Measurements from ENCODE around the gene C17orf100. TPM values are rescaled to one million over a fixed set of nuclear protein-coding genes. Genes with fewer than 3 reads are reported as not detected.

C17orf100 gene
- polyA plus RNA-seq, 1 donor (not counting 4 experiments of a cell fraction or from before 2014, with no cell fraction given): 0.49 TPM

DNA sequence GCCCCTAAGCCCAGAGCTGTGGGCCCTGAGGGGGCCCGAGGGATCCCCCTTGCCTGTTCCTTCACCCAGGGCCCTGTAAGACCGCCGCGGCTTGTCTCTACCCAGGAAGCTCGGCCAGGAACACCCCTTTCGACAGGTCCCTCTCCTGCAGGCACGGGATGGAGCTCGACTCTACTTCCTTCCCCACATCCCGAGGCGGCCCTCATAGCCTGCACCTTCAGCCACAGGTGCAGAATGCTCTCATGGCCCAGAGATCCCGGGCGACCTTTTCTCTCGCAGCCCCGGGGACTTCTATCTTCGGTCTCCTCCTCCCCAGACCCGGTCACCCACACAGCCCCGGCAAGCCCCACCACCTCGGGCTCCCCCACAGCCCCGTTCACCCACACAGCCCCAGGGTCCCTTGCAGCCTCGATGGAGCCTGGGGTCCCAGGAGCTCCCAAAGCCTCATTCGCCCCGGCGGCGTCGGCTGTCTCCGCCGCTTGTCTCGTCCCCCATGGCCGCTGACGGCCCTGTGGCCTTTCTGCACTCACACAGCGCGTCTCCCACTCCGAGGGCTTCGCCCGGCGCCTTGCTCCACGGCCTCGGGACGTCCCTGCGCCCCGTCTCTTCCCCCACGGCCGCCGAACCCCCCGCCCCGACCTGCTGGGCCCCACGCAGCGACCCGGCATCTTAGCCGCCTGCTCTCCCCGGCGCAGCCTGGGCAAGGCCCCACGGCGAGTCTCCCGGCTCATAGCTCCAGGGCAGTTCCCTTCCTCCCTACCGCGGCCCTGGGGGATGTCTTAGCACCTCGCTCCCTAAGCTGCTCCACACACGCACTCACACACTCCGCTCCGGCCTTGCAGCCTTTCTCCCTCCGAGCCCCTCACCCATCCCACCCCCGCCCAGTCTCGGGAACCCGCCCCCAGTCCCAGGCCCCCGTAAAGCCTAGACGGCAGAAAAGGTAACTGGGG is 11.7 kb upstream of the C17orf100 start:
- peak overlapping the region; percentile 76 to 89 (median 85) for H3K4me3 ChIP-seq (ENCODE audit: control insufficient read depth in 2 of 3, extremely low read depth in 1 of 3, insufficient read depth in 2 of 3, low read depth in 1 of 3, low read length in 3 of 3)
- peak overlapping the region; percentile 76 for H3K27ac ChIP-seq (ENCODE audit: control insufficient read depth, insufficient read depth, low read length)
- H3K4me1 ChIP-seq (ENCODE audit: control insufficient read depth, extremely low read depth, insufficient read depth, low read length): peaks cover 39% of the 10 kb centered on the region
- no peak for DNase-seq (ENCODE audit: low read depth, low spot score)
- H3K27me3 ChIP-seq (ENCODE audit: control insufficient read depth, extremely low read depth, insufficient read depth, low read length): no peaks in the 10 kb centered on the region
- H3K9me1 ChIP-seq (ENCODE audit: control insufficient read depth, extremely low read depth, insufficient read depth, low read length): peaks cover 3% of the 10 kb centered on the region
- H3K9ac ChIP-seq (ENCODE audit: control insufficient read depth, extremely low read depth, insufficient read depth, low read length): peak overlapping the region; percentile 82
- peak overlapping the region; percentile 83 for H2AFZ ChIP-seq (ENCODE audit: control insufficient read depth, low read length)
- H3K4me2 ChIP-seq (ENCODE audit: control insufficient read depth, extremely low read depth, insufficient read depth, low read depth, low read length): peak overlapping the region; percentile 97
- dilution Hi-C loops (cut with MboI; ENCODE audit: extremely low pct_ligation_motif_present, low sequenced_read_pairs): no loop called here
- no peak for TF ChIP-seq EZH2 (IDR thresholded peaks at IDR 0.05; ENCODE audit: low read length)
- TF ChIP-seq, protein P1, sequence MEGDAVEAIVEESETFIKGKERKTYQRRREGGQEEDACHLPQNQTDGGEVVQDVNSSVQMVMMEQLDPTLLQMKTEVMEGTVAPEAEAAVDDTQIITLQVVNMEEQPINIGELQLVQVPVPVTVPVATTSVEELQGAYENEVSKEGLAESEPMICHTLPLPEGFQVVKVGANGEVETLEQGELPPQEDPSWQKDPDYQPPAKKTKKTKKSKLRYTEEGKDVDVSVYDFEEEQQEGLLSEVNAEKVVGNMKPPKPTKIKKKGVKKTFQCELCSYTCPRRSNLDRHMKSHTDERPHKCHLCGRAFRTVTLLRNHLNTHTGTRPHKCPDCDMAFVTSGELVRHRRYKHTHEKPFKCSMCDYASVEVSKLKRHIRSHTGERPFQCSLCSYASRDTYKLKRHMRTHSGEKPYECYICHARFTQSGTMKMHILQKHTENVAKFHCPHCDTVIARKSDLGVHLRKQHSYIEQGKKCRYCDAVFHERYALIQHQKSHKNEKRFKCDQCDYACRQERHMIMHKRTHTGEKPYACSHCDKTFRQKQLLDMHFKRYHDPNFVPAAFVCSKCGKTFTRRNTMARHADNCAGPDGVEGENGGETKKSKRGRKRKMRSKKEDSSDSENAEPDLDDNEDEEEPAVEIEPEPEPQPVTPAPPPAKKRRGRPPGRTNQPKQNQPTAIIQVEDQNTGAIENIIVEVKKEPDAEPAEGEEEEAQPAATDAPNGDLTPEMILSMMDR (optimal IDR thresholded peaks at IDR 0.05 in 1 of 3, IDR thresholded peaks at IDR 0.05 in 1 of 3, conservative IDR thresholded peaks at IDR 0.05 in 1 of 3; ENCODE audit: extremely low read depth in 1 of 3, insufficient read depth in 2 of 3, low read length in 3 of 3): no peak
- peaks cover 2 to 14% of the 10 kb centered on the region in 2 experiments for H3K36me3 ChIP-seq (ENCODE audit: control insufficient read depth in 2 of 2, extremely low read depth in 1 of 2, insufficient read depth in 2 of 2, low read length in 2 of 2)
- H3K79me2 ChIP-seq (ENCODE audit: control insufficient read depth, insufficient read depth, low read length): peaks cover 58% of the 10 kb centered on the region
- H4K20me1 ChIP-seq (ENCODE audit: control insufficient read depth, extremely low read depth, insufficient read depth, low read length): no peaks in the 10 kb centered on the region
- no peaks in the 10 kb centered on the region for H3K9me3 ChIP-seq (ENCODE audit: control insufficient read depth, low read depth, low read length)
- no peak for FAIRE-seq

GRCh38 chr17:6640536-6641246 is 10.9 kb upstream of the C17orf100 start, which contains the start of the genes KIAA0753 and TXNDC17:
KIAA0753 (minus strand) TSS chr17:6640711; CDS start chr17:6635103, 5,608 bp downstream.
TXNDC17 (plus strand) TSS chr17:6641060; CDS start chr17:6641083, 23 bp downstream.
- Histone ChIP-seq H2AFZ (ENCODE audit: control insufficient read depth, low read length) (peak within 1 kb of the TSS; percentile 83), H3K9me1 (ENCODE audit: control insufficient read depth, extremely low read depth, insufficient read depth, low read length) (peaks cover 3% of the 10 kb centered on the region), H3K79me2 (ENCODE audit: control insufficient read depth, insufficient read depth, low read length) (peaks cover 63% of the 10 kb centered on the region), H3K4me1 (ENCODE audit: control insufficient read depth, extremely low read depth, insufficient read depth, low read length) (peaks cover 40% of the 10 kb centered on the region), H3K9me3 (ENCODE audit: control insufficient read depth, low read depth, low read length) (no peaks in the 10 kb centered on the region), H3K27ac (ENCODE audit: control insufficient read depth, insufficient read depth, low read length) (peak within 1 kb of the TSS; percentile 76), H3K4me3 (ENCODE audit: control insufficient read depth in 2 of 3, extremely low read depth in 1 of 3, insufficient read depth in 2 of 3, low read depth in 1 of 3, low read length in 3 of 3) (peak within 1 kb of the TSS; percentile 76 to 89 (median 85)), H3K36me3 (ENCODE audit: control insufficient read depth in 2 of 2, extremely low read depth in 1 of 2, insufficient read depth in 2 of 2, low read length in 2 of 2) (peaks cover 2 to 14% of the 10 kb centered on the region in 2 experiments), H3K27me3 (ENCODE audit: control insufficient read depth, extremely low read depth, insufficient read depth, low read length) (no peaks in the 10 kb centered on the region), H3K9ac (ENCODE audit: control insufficient read depth, extremely low read depth, insufficient read depth, low read length) (peak within 1 kb of the TSS; percentile 82), H3K4me2 (ENCODE audit: control insufficient read depth, extremely low read depth, insufficient read depth, low read depth, low read length) (peak within 1 kb of the TSS; percentile 97), H4K20me1 (ENCODE audit: control insufficient read depth, extremely low read depth, insufficient read depth, low read length) (no peaks in the 10 kb centered on the region)
- FAIRE-seq (peak; percentile 85), DNase-seq (ENCODE audit: low read depth, low spot score) (peak; percentile 58)
- TF ChIP-seq EZH2 (IDR thresholded peaks at IDR 0.05; ENCODE audit: low read length): no peak
- TF ChIP-seq, protein P1 (optimal IDR thresholded peaks at IDR 0.05 in 1 of 3, IDR thresholded peaks at IDR 0.05 in 1 of 3, conservative IDR thresholded peaks at IDR 0.05 in 1 of 3; ENCODE audit: extremely low read depth in 1 of 3, insufficient read depth in 2 of 3, low read length in 3 of 3): no peak
- dilution Hi-C loops (cut with MboI; ENCODE audit: extremely low pct_ligation_motif_present, low sequenced_read_pairs): no loop called here

Data from keratinocyte (primary cell).